ENCODE results near the gene RAET1E.

DNA sequence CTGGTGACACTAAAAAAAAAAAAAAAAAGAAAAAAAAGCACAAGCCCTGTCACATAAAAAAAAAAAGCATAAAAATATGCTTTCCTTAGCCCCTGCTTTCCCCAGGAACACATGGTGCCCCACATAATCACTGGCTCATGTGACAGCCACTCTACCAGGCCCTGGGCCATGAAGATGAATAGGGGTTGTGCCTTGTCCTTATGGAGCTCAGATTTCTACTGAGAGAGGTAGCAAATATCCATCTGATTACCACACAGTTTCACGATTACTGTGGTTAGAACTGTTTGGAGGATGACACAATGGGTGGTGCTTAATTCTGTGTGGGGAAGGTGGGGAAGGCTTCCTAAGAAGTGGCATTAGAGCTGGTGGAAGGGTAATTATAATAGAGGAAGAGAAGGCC, 9.3 kb downstream of the RAET1E start:
- TF ChIP-seq FOXM1 (IDR thresholded peaks at IDR 0.05; ENCODE audit: borderline replicate concordance) (no peak), ZNF384 (IDR thresholded peaks at IDR 0.05) (no peak), L3MBTL2 (conservative IDR thresholded peaks at IDR 0.05) (no peak), BHLHE40 (IDR thresholded peaks at IDR 0.05; ENCODE audit: borderline replicate concordance) (no peak), FOXK2 (IDR thresholded peaks at IDR 0.05) (no peak), SP1 (IDR thresholded peaks at IDR 0.05) (no peak), TARDBP (IDR thresholded peaks at IDR 0.05) (no peak), ELF4 (IDR thresholded peaks at IDR 0.05) (no peak), ARNT (IDR thresholded peaks at IDR 0.05) (no peak), HDGF (IDR thresholded peaks at IDR 0.05; ENCODE audit: borderline replicate concordance) (no peak)
- TF ChIP-seq, protein P1, sequence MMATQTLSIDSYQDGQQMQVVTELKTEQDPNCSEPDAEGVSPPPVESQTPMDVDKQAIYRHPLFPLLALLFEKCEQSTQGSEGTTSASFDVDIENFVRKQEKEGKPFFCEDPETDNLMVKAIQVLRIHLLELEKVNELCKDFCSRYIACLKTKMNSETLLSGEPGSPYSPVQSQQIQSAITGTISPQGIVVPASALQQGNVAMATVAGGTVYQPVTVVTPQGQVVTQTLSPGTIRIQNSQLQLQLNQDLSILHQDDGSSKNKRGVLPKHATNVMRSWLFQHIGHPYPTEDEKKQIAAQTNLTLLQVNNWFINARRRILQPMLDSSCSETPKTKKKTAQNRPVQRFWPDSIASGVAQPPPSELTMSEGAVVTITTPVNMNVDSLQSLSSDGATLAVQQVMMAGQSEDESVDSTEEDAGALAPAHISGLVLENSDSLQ (IDR thresholded peaks at IDR 0.05) = no peak

All from HEK293T (cell line).